VCaP (cell line): Measurements from ENCODE around the gene PYHIN1.

Source experiments
- H3K27ac ChIP-seq: fragments of 450-650 bp; 2 replicates; pipeline ENCODE4 v1.5.1; 2017
- TF ChIP-seq, protein P1 (sequence below): fragments of 450-650 bp; conservative IDR thresholded peaks from 2 replicates; pipeline ENCODE4 v1.5.1; 2017; ENCODE audit warnings: mild to moderate bottlenecking, moderate library complexity

The PYHIN1 gene

DNA sequence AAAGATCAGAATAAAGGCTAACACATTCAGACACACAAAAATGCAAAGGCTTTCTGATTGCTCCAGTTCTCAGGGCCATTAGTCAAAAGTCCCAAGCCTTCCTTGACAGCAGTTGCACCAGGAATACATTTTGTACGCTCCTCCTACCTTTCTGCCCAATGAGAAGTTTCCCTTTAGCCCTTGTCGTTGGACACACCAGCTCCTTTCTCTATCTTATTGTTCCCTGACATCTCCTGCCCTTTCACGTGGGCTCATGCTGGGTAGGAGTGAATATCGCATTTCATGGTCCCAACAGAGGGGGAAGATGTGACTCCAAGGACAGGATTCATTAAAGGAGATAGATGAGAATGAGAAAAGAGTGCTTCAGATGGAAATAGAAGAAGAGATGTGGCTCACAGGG lies 44.9 kb downstream of the PYHIN1 start:
- TF ChIP-seq, protein P1, sequence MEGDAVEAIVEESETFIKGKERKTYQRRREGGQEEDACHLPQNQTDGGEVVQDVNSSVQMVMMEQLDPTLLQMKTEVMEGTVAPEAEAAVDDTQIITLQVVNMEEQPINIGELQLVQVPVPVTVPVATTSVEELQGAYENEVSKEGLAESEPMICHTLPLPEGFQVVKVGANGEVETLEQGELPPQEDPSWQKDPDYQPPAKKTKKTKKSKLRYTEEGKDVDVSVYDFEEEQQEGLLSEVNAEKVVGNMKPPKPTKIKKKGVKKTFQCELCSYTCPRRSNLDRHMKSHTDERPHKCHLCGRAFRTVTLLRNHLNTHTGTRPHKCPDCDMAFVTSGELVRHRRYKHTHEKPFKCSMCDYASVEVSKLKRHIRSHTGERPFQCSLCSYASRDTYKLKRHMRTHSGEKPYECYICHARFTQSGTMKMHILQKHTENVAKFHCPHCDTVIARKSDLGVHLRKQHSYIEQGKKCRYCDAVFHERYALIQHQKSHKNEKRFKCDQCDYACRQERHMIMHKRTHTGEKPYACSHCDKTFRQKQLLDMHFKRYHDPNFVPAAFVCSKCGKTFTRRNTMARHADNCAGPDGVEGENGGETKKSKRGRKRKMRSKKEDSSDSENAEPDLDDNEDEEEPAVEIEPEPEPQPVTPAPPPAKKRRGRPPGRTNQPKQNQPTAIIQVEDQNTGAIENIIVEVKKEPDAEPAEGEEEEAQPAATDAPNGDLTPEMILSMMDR, result no peak
- no peak overlapping the region for H3K27ac ChIP-seq

DNA sequence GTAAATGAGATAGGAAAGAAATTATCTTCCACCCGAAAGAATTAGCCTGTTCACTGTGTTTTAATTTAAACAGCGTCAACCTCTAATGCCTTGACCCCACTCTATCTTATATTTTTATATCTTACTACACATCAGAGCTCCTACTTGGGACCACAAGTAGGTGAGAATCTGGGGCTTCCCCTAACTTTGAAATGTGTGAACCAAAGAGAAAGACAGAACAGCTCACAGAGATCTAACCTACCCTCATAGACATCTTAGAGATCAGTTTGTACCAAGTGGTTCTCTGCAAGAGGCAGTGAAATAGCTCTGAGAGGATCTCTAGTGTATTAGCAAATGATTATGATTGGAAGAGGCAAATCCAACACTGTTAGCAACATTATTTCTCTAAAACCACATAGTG lies 47.4 kb downstream of the PYHIN1 start:
- no peak overlapping the region for H3K27ac ChIP-seq
- TF ChIP-seq, protein P1, result no peak

DNA sequence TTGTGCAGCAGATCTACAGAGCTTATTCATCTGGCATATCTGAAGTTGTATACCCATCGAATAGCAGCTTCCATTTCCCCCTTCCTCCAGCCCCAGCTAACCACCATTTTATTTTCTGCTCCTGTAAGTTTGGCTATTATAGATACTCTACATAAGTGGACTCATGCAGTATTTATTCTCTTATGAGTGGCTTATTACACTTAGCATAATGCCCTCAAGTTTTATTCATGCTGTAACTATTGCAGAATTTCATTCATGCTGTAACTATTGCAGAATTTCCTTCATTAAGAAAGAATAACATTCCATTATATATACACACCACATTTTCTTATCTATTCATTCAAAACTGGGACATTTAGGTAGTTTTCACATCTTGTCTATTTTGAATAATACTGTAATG lies 47.9 kb downstream of the PYHIN1 start:
- TF ChIP-seq, protein P1, result no peak
- no peak overlapping the region for H3K27ac ChIP-seq

DNA sequence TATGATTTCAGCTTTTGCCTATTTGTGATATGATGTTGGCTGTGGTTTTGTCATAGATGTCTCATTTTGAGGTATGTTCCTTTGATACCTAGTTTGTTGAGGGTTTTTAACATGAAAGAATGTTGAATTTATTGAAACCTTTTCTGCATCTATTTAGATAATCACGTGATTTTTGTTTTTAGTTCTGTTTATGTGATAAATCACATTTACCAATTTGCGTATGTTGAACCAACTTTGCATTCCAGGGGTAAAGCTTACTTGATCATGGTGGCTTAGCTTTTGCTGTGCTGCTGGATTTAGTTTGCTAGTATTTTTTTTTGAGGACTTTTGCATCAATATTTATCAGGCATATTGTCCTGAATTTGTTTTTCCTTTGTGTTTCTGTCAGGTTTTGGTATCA lies 51.9 kb downstream of the PYHIN1 start:
- no peak overlapping the region for H3K27ac ChIP-seq
- TF ChIP-seq, protein P1, result no peak

GRCh38 chr1:158984386-158984785 lies 53.0 kb downstream of the PYHIN1 start:
- no peak overlapping the region for H3K27ac ChIP-seq
- TF ChIP-seq, protein P1, result no peak

- TF ChIP-seq, protein P1, result no peak
- H3K27ac ChIP-seq, result no peak overlapping the region
These were observed 58.1 kb downstream of the PYHIN1 start for GRCh38 chr1:158989424-158989823.

DNA sequence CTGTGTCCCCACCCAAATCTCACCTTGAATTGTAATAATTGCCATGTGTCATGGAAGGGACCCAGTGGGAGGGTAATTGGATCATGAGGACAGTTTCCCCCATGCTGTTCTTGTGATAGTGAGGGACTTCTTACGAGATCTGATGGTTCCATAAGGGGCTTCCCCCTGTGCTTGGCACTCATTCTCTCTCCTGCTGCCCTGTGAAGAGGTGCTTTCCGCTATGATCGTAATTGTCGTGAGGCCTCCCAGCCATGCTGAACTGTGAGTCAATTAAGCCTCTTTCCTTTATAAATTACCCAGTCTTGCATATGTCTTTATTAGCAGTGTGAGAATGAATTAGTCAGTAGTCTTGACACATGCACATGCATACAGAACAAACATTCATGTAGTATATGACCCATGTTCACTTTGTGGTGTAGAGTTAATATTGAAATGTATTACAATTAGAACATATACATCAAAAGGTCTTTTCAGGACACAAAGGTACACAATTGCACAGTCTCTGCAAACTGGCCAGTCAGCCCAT lies 61.5 kb downstream of the PYHIN1 start:
- no peak overlapping the region for H3K27ac ChIP-seq
- TF ChIP-seq, protein P1, result no peak

- TF ChIP-seq, protein P1, result no peak
- H3K27ac ChIP-seq, result no peak overlapping the region
These were observed 65.6 kb downstream of the PYHIN1 start for GRCh38 chr1:158996998-158997397.
